Thyroid gland (tissue), 4 donors: ENCODE measurements around the gene CLMP. TPM values are rescaled to one million over a fixed set of nuclear protein-coding genes. Genes with fewer than 3 reads are reported as not detected.

Source experiments
- DNase-seq, 2 donors: peaks; one replicate each; pipeline ENCODE4 v3.0.0-alpha.2; 2019
- H3K27ac ChIP-seq, 3 donors: fragments of 200-600 bp; sonication (generic); 1 replicate in 2 of 3; 2 replicates in 1 of 3; pipeline ENCODE4 v1.5.1; 2016 to 2019; ENCODE audit warnings: mild to moderate bottlenecking in 1 of 3, moderate library complexity in 1 of 3
- H3K27me3 ChIP-seq: fragments of 200-600 bp; sonication (generic); one replicate; pipeline ENCODE4 v1.5.1; 2019
- H3K36me3 ChIP-seq, 2 donors: fragments of 200-600 bp; sonication (generic); one replicate each; pipeline ENCODE4 v1.5.1; 2016 to 2019
- H3K4me1 ChIP-seq, 2 donors: fragments of 200-600 bp; sonication (generic); one replicate each; pipeline ENCODE4 v1.5.1; 2017 to 2019
- H3K4me3 ChIP-seq, 3 donors: fragments of 200-600 bp; sonication (generic); replicated peaks in 1 of 3; 1 replicate in 2 of 3; 2 replicates in 1 of 3; pipeline ENCODE4 v1.5.1; 2016; ENCODE audit warnings: mild to moderate bottlenecking in 1 of 3
- H3K9me3 ChIP-seq: fragments of 200-600 bp; sonication (generic); one replicate; pipeline ENCODE4 v1.5.1; 2017
- CTCF ChIP-seq, 6 experiments: fragments of 200-600 bp in 3 of 6; fragments of 450-650 bp in 3 of 6; sonication (generic) in 3 of 6; IDR thresholded peaks; one replicate each; pipeline ENCODE4 v1.5.1; 2016 to 2019; ENCODE audit warnings: antibody characterized with exemption in 6 of 6, mild to moderate bottlenecking in 2 of 6, inconsistent platforms in 1 of 6, moderate library complexity in 1 of 6
- POLR2A ChIP-seq, 2 donors: fragments of 450-650 bp; IDR thresholded peaks; one replicate each; pipeline ENCODE4 v1.6.1; 2017; ENCODE audit warnings: antibody characterized with exemption in 2 of 2, mild to moderate bottlenecking in 2 of 2, moderate library complexity in 1 of 2
- WGBS, 2 donors: methylation state at CpG; one replicate each; pipeline ENCODE4 v1.1.5; 2017; 5-methylcytosine and 5-hydroxymethylcytosine counted together
- intact Hi-C: fragments of 100-400 bp; cut with DNase I; formaldehyde crosslinking; loops from one replicate; pipeline ENCODE4 v1.15.1; 2023
- total RNA-seq, 4 donors: library from RNA; depleted of rRNA; stranded (reverse); fragments of >200 nt; gene quantifications; one replicate each; pipeline ENCODE4 v1.2.3, GENCODE V29; 2016

The CLMP gene
- total RNA-seq, 4 donors from 2014 or later, result 4.9 to 13.2 (median 9.3) TPM

- no peak for DNase-seq
- Histone ChIP-seq H3K36me3 (no peaks in the 10 kb centered on the region), H3K9me3 (no peaks in the 10 kb centered on the region), H3K27me3 (no peaks in the 10 kb centered on the region), H3K27ac (no peak overlapping the region), H3K4me1 (peaks cover 0 to 7% of the 10 kb centered on the region in 2 donors), H3K4me3 (no peak overlapping the region)
- TF ChIP-seq POLR2A (IDR thresholded peaks at IDR 0.05) (no peak), CTCF (IDR thresholded peaks at IDR 0.05) (no peak)
- WGBS, 2 donors, result 68 to 70% methylated on average over 6 of the region's 6 CpGs
- intact Hi-C loops, result no loop called here
Measured at GRCh38 chr11:123184531-123184930, 10.5 kb downstream of the CLMP start.

- TF ChIP-seq POLR2A (IDR thresholded peaks at IDR 0.05) (no peak), CTCF (IDR thresholded peaks at IDR 0.05) (no peak)
- Histone ChIP-seq H3K36me3 (no peaks in the 10 kb centered on the region), H3K4me1 (peaks cover 0 to 7% of the 10 kb centered on the region in 2 donors), H3K4me3 (no peak overlapping the region), H3K27me3 (no peaks in the 10 kb centered on the region), H3K9me3 (no peaks in the 10 kb centered on the region), H3K27ac (no peak overlapping the region)
- WGBS, 2 donors, result 82 to 83% methylated on average over 6 of the region's 6 CpGs
- intact Hi-C loops, result no loop called here
- DNase-seq, result no peak
Measured at GRCh38 chr11:123183391-123184099, 11.5 kb downstream of the CLMP start.

GRCh38 chr11:123181767-123182500 lies 13.1 kb downstream of the CLMP start:
- H3K27me3 ChIP-seq, result no peaks in the 10 kb centered on the region
- H3K27ac ChIP-seq, result no peak overlapping the region
- H3K36me3 ChIP-seq, result no peaks in the 10 kb centered on the region
- 67 to 77% methylated on average over 10 of the region's 10 CpGs for WGBS, 2 donors
- DNase-seq, result peak; percentile 35 to 51
- TF ChIP-seq POLR2A (IDR thresholded peaks at IDR 0.05) (no peak), CTCF (IDR thresholded peaks at IDR 0.05) (no peak)
- no peaks in the 10 kb centered on the region for H3K4me1 ChIP-seq
- H3K9me3 ChIP-seq, result no peaks in the 10 kb centered on the region
- no peak overlapping the region for H3K4me3 ChIP-seq
- intact Hi-C loops, result no loop called here

GRCh38 chr11:123181075-123181474 lies 14.0 kb downstream of the CLMP start:
- no peak overlapping the region for H3K27ac ChIP-seq
- intact Hi-C loops, result no loop called here
- H3K36me3 ChIP-seq, result no peaks in the 10 kb centered on the region
- no peak for DNase-seq
- H3K27me3 ChIP-seq, result no peaks in the 10 kb centered on the region
- no peaks in the 10 kb centered on the region for H3K4me1 ChIP-seq
- H3K9me3 ChIP-seq, result no peaks in the 10 kb centered on the region
- no peak overlapping the region for H3K4me3 ChIP-seq
- TF ChIP-seq CTCF (IDR thresholded peaks at IDR 0.05) (no peak), POLR2A (IDR thresholded peaks at IDR 0.05) (no peak)
- 95 to 97% methylated on average over 4 of the region's 4 CpGs for WGBS, 2 donors

GRCh38 chr11:123180574-123180973 lies 14.5 kb downstream of the CLMP start:
- Histone ChIP-seq H3K4me1 (no peaks in the 10 kb centered on the region), H3K27me3 (no peaks in the 10 kb centered on the region), H3K9me3 (no peaks in the 10 kb centered on the region), H3K27ac (no peak overlapping the region), H3K4me3 (no peak overlapping the region), H3K36me3 (no peaks in the 10 kb centered on the region)
- intact Hi-C loops, result no loop called here
- TF ChIP-seq POLR2A (IDR thresholded peaks at IDR 0.05) (no peak), CTCF (IDR thresholded peaks at IDR 0.05) (no peak)
- peak in 1 of 2 donors; percentile 19 for DNase-seq
- 55 to 58% methylated on average over 2 of the region's 2 CpGs for WGBS, 2 donors
